GM12878 (cell line): Measurements from ENCODE around the gene PPIP5K2. TPM values are rescaled to one million over a fixed set of nuclear protein-coding genes. Genes with fewer than 3 reads are reported as not detected.

Experiments
- ATAC-seq: fragments of 200-7000 bp; cut with Tn5 transposase; 3 replicates; pipeline ENCODE4 v1.9.1; 2020; ENCODE audit warnings: mild to moderate bottlenecking, moderate library complexity
- BruUV-seq: library from RNA; stranded (reverse); fragments of 400-500 nt; replicated peaks from 2 replicates; lab custom pipeline; 2021; lab: Mats Ljungman, UMichigan
- CTCF ChIA-PET: fragments of 300-600 bp; sonication (Branson Sonifier 250); formaldehyde crosslinking; extraction: SDS; loops from one replicate; lab custom pipeline; 2021; ENCODE audit warnings: inconsistent platforms; lab: Yijun Ruan, JAX
- POLR2A ChIA-PET: fragments of 350-600 bp; formaldehyde crosslinking; extraction: SDS; loops from one replicate; lab custom pipeline; 2021; ENCODE audit warnings: inconsistent platforms; lab: Charles Lee
- RAD21 ChIA-PET: fragments of 300-600 bp; sonication (Branson Sonifier 250); formaldehyde crosslinking; loops from one replicate; lab custom pipeline; 2023; ENCODE audit warnings: antibody characterized with exemption; ENCODE audit not compliant: unreplicated experiment; lab: Charles Lee
- SMC1A ChIA-PET: fragments of 300-600 bp; sonication (Branson Sonifier 250); formaldehyde crosslinking; loops from one replicate; lab custom pipeline; 2023; ENCODE audit not compliant: unreplicated experiment, uncharacterized antibody; lab: Charles Lee
- DNase-seq: peaks from one replicate; pipeline ENCODE4 v3.0.0-alpha.2; 2011; ENCODE audit warnings: low read depth, low spot score
- FAIRE-seq: peaks from 3 replicates; lab custom pipeline; 2011; peaks lifted over from hg19 to GRCh38; lab: Jason Lieb, UNC
- H2AFZ ChIP-seq: 2 replicates; pipeline ENCODE4 v1.6.0; 2011; ENCODE audit warnings: low read depth, low read length, control low read depth; ENCODE audit not compliant: control insufficient read depth
- H3K27ac ChIP-seq: 2 replicates; pipeline ENCODE4 v1.5.1; 2011; ENCODE audit warnings: control low read depth; ENCODE audit not compliant: control insufficient read depth, insufficient read depth
- H3K27me3 ChIP-seq, 2 experiments: replicated peaks in 1 of 2; 2 replicates each; pipeline versions ENCODE4 v1.6.0 to v1.6.1; 2011; ENCODE audit warnings: low read length in 1 of 2; ENCODE audit not compliant: control insufficient read depth in 2 of 2, insufficient read depth in 2 of 2
- H3K36me3 ChIP-seq, 2 experiments: 2 replicates each; pipeline ENCODE4 v1.5.1; 2011; ENCODE audit warnings: low read length in 1 of 2; ENCODE audit not compliant: control insufficient read depth in 2 of 2, insufficient read depth in 2 of 2
- H3K4me1 ChIP-seq: 2 replicates; pipeline ENCODE4 v1.6.1; 2011; ENCODE audit warnings: mild to moderate bottlenecking, low read length, moderate library complexity, mixed read lengths; ENCODE audit not compliant: control insufficient read depth, insufficient read depth
- H3K4me2 ChIP-seq: 2 replicates; pipeline ENCODE4 v1.6.0; 2011; ENCODE audit warnings: control low read depth; ENCODE audit not compliant: control insufficient read depth, insufficient read depth
- H3K4me3 ChIP-seq: fragments of 200-600 bp; sonication (generic); 2 replicates; pipeline ENCODE4 v1.5.1; 2016
- H3K79me2 ChIP-seq: 2 replicates; pipeline ENCODE4 v1.6.0; 2011; ENCODE audit warnings: low read length; ENCODE audit not compliant: control insufficient read depth, insufficient read depth
- H3K9ac ChIP-seq: 2 replicates; pipeline ENCODE4 v1.8.0; 2011; ENCODE audit warnings: low read length, control low read depth, mixed read lengths; ENCODE audit not compliant: control insufficient read depth, insufficient read depth
- H3K9me3 ChIP-seq: replicated peaks from 3 replicates; pipeline ENCODE4 v1.5.1; 2011; ENCODE audit warnings: mild to moderate bottlenecking, low read length; ENCODE audit not compliant: control insufficient read depth, insufficient read depth
- H4K20me1 ChIP-seq: 2 replicates; pipeline ENCODE4 v1.6.0; 2011; ENCODE audit not compliant: control insufficient read depth, insufficient read depth
- NFYB ChIP-seq: IDR thresholded peaks from 2 replicates; pipeline ENCODE4 v1.6.1; 2011; ENCODE audit warnings: low read depth, mild to moderate bottlenecking, low read length, improper control_type of control experiment, moderate library complexity; ENCODE audit not compliant: insufficient read depth
- PML ChIP-seq: IDR thresholded peaks from 2 replicates; pipeline ENCODE4 v1.6.1; 2012; ENCODE audit warnings: low read length, inconsistent platforms
- ZNF24 ChIP-seq: fragments of 450-650 bp; IDR thresholded peaks from 2 replicates; pipeline ENCODE4 v1.6.1; 2017; ENCODE audit warnings: antibody characterized with exemption, mild to moderate bottlenecking
- WGBS: methylation state at CpG from one replicate; pipeline ENCODE4 v1.1.6; 2016; ENCODE audit warnings: low lambda C conversion rate; ENCODE audit not compliant: insufficient replicate concordance, insufficient coverage; ENCODE audit errors: missing lambda C conversion rate; 5-methylcytosine and 5-hydroxymethylcytosine counted together
- in situ Hi-C: fragments of 300-500 bp; cut with MboI; formaldehyde crosslinking; loops from 9 replicates; pipeline ENCODE4 v1.14.3; 2018; ENCODE audit warnings: mixed read lengths
- intact Hi-C: fragments of 100-400 bp; cut with micrococcal nuclease; formaldehyde crosslinking; loops from one replicate; pipeline ENCODE4 v1.14.2; 2022; ENCODE audit not compliant: unreplicated experiment
- polyA plus RNA-seq, 11 experiments: library from polyadenylated mRNA; depleted of rRNA in 4 of 11; unstranded in 6 of 11; stranded (reverse) in 5 of 11; fragments of >200 nt; fragmentation: Nextera tagmentation in 4 of 11; fragmentation: Illumina TruSeq in 1 of 11; extraction: Ambion mirVana in 4 of 11; extraction: Trizol in 1 of 11; gene quantifications; 1 replicate in 1 of 11; 2 replicates in 10 of 11; pipeline versions ENCODE4 v1.2.1 to v1.2.3, GENCODE V29; 2011 to 2016; ENCODE audit warnings: inconsistent platforms in 2 of 11, missing spikeins in 2 of 11, low read depth in 1 of 11
- total RNA-seq, 4 experiments: library from RNA; depleted of rRNA in 3 of 4; stranded (reverse); fragments of >200 nt in 3 of 4; fragmentation: Illumina TruSeq in 1 of 4; extraction: Trizol in 1 of 4; gene quantifications; 2 replicates each; pipeline versions ENCODE4 v1.2.1 to v1.2.3, GENCODE V29; 2013 to 2021

The PPIP5K2 gene
- total and polyA plus RNA-seq, 10 of the 15 experiments (the other 5 are each of a cell fraction or from before 2014, with no cell fraction given), result 27.7 to 87.3 (median 58.6) TPM

DNA sequence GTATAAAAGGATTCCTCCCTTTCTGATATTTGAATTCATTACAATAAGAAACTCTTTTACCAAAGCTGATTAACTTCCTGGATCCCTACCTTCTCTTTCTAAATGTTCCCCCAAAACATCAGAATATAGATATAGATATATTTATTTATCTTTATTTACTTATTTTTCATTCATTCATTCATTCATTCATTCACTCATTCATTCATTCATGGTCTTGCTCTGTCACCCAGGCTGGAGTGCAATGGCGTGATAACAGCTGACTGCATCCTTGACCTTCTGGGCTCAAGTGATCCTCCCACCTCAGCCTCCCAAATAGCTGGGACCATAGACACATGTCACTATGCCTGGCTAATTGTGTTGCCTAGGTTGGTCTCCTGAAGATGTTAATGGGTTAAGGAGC, 30.8 kb upstream of the PPIP5K2 start:
- BruUV-seq, result no TSS peak
- CTCF ChIA-PET, result interaction anchor here (1.4 kb wide), 1 partner anchor 51 kb away, joined by 4 read pairs; no protein-coding TSS in a partner anchor
- H3K4me1 ChIP-seq, result no peaks in the 10 kb centered on the region
- no peak overlapping the region for H3K4me2 ChIP-seq
- DNase-seq (no peak), FAIRE-seq (no peak), ATAC-seq (no peak)
- in situ Hi-C loops, result no loop called here
- POLR2A ChIA-PET, result no interaction called here
- peaks cover 0 to 7% of the 10 kb centered on the region in 2 experiments; a peak in 1 of 4 replicates for H3K36me3 ChIP-seq
- TF ChIP-seq PML (no peak), ZNF24 (peak; percentile 76; the same call in 1 of the 2 replicates)
- intact Hi-C loops, result no loop called here
- RAD21 ChIA-PET, result no interaction called here
- H3K9me3 ChIP-seq, result no peaks in the 10 kb centered on the region; the same call in 2 of the 3 replicates
- no peak overlapping the region for H3K4me3 ChIP-seq
- H2AFZ ChIP-seq, result no peak overlapping the region
- SMC1A ChIA-PET, result no interaction called here
- no peaks in the 10 kb centered on the region for H4K20me1 ChIP-seq
- H3K27ac ChIP-seq, result no peak overlapping the region
- H3K27me3 ChIP-seq, result no peaks in the 10 kb centered on the region
- 96% methylated on average over 1 of the region's 1 CpG for WGBS
- H3K79me2 ChIP-seq, result no peaks in the 10 kb centered on the region
- no peak overlapping the region for H3K9ac ChIP-seq

DNA sequence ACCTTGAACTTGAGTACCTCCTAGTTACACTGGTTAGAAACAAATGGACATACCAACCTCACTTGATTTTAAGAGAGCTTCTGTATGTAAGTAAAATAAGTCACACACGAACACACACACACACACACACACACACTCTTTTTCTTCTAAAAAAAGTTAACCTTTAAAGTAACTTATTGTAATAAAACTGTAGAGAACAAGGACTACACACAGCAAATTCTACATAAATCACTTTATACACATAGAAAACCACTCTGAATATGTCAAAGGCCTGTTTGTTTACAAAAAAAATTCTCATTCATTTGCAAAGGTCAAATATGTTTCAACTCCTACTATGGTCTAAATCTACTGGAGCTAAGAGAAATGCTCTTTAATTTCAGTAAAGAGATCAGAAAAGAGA, 29.3 kb upstream of the PPIP5K2 start:
- RAD21 ChIA-PET, result no interaction called here
- CTCF ChIA-PET, result interaction anchor here (1.0 to 1.5 kb wide), 3 partner anchors 16 to 51 kb away, joined by 3 read pairs; no protein-coding TSS in a partner anchor
- 100% methylated on average over 1 of the region's 1 CpG for WGBS

More for the DNA sequence above, 29.3 kb upstream of the PPIP5K2 start:
- SMC1A ChIA-PET, result no interaction called here
- no peak for TF ChIP-seq NFYB
- TF ChIP-seq, all 136 proteins: peak for 0
- FAIRE-seq (no peak), ATAC-seq (no peak), DNase-seq (no peak)
- in situ Hi-C loops, result no loop called here
- H4K20me1 ChIP-seq, result no peaks in the 10 kb centered on the region
- H3K4me3 ChIP-seq, result no peak overlapping the region
- no peak overlapping the region for H3K27ac ChIP-seq
- H3K9ac ChIP-seq, result no peak overlapping the region
- H3K9me3 ChIP-seq, result no peaks in the 10 kb centered on the region
- peaks cover 0 to 7% of the 10 kb centered on the region in 2 experiments; a peak in 1 of 4 replicates for H3K36me3 ChIP-seq
- H3K79me2 ChIP-seq, result no peaks in the 10 kb centered on the region
- intact Hi-C loops, result no loop called here
- no peaks in the 10 kb centered on the region for H3K27me3 ChIP-seq
- POLR2A ChIA-PET, result no interaction called here
- H3K4me2 ChIP-seq, result no peak overlapping the region
- H3K4me1 ChIP-seq, result no peaks in the 10 kb centered on the region
- no peak overlapping the region for H2AFZ ChIP-seq
- BruUV-seq, result no TSS peak
